GM21737 (cell line): ENCODE measurements around the gene DNAJC3.
"Not testable (repeated sequence)": the region's sequence is repeated elsewhere in the genome, so short reads cannot be mapped to it uniquely, and the experiment has no call there.

Experiments
- ATAC-seq: cut with Tn5 transposase; IDR thresholded peaks from one replicate; pipeline ENCODE4 v1.9.1; 2021; ENCODE audit warnings: mild to moderate bottlenecking, moderate library complexity; ENCODE audit not compliant: unreplicated experiment

The DNAJC3 gene

GRCh38 chr13:95712846-95713245, 35.9 kb downstream of the DNAJC3 start:
- not testable (repeated sequence) for ATAC-seq

- no peak for ATAC-seq
Measured at GRCh38 chr13:95713651-95714050, 36.7 kb downstream of the DNAJC3 start.

GRCh38 chr13:95714142-95714832, 37.3 kb downstream of the DNAJC3 start:
- ATAC-seq = no peak

- ATAC-seq = no peak
Measured at GRCh38 chr13:95716231-95716630, 39.3 kb downstream of the DNAJC3 start.

GRCh38 chr13:95722241-95722640, 45.3 kb downstream of the DNAJC3 start:
- ATAC-seq = no peak

- ATAC-seq = no peak
Measured at GRCh38 chr13:95723438-95723837, 46.5 kb downstream of the DNAJC3 start.

- ATAC-seq = no peak
Measured at GRCh38 chr13:95724252-95724651, 47.3 kb downstream of the DNAJC3 start.

- no peak for ATAC-seq
Measured at GRCh38 chr13:95726876-95727275, 49.9 kb downstream of the DNAJC3 start.

- no peak for ATAC-seq
Measured at GRCh38 chr13:95728957-95729356, 52.0 kb downstream of the DNAJC3 start.

GRCh38 chr13:95734124-95734523, 57.2 kb downstream of the DNAJC3 start:
- ATAC-seq = no peak

- not testable (repeated sequence) for ATAC-seq
Measured at GRCh38 chr13:95740071-95740978, 63.4 kb downstream of the DNAJC3 start.

- no peak for ATAC-seq
Measured at GRCh38 chr13:95740979-95741320, 64.0 kb downstream of the DNAJC3 start.

GRCh38 chr13:95741584-95742563, 64.9 kb downstream of the DNAJC3 start:
- no peak for ATAC-seq

GRCh38 chr13:95743192-95743591, 66.3 kb downstream of the DNAJC3 start:
- ATAC-seq = no peak

GRCh38 chr13:95745289-95745688, 68.3 kb downstream of the DNAJC3 start:
- ATAC-seq = no peak

- ATAC-seq = no peak
Measured at GRCh38 chr13:95745752-95746151, 68.8 kb downstream of the DNAJC3 start.

- ATAC-seq = no peak
Measured at GRCh38 chr13:95749545-95749944, 72.6 kb downstream of the DNAJC3 start.

GRCh38 chr13:95752677-95753076, 75.7 kb downstream of the DNAJC3 start:
- ATAC-seq = no peak

GRCh38 chr13:95754069-95754468, 77.1 kb downstream of the DNAJC3 start:
- no peak for ATAC-seq

GRCh38 chr13:95756072-95756471, 79.1 kb downstream of the DNAJC3 start:
- no peak for ATAC-seq

GRCh38 chr13:95762626-95763025, 85.7 kb downstream of the DNAJC3 start:
- not testable (repeated sequence) for ATAC-seq
